ENCODE measurements around the gene UBQLN4.

DNA sequence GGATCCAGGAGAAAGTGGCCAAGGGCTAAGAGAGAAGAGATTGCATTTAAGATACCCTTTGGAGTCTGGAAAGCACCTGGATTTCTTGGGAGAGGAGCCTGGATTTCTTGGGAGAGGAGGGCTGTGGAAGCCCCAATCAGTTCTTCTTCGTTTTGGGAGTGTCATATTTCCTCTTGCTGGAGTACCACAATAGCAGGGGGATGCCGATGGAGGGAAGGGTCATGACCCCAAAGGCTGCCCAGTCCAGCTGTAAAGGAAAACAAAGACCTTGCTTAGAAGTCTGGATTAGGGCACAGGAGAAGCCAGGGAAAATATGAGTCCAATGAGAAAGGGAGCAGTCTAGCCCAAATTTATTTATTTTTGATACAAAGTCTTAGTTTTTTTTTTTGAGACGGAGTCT lies 44.2 kb downstream of the UBQLN4 start:
- TF ChIP-seq, protein P1, sequence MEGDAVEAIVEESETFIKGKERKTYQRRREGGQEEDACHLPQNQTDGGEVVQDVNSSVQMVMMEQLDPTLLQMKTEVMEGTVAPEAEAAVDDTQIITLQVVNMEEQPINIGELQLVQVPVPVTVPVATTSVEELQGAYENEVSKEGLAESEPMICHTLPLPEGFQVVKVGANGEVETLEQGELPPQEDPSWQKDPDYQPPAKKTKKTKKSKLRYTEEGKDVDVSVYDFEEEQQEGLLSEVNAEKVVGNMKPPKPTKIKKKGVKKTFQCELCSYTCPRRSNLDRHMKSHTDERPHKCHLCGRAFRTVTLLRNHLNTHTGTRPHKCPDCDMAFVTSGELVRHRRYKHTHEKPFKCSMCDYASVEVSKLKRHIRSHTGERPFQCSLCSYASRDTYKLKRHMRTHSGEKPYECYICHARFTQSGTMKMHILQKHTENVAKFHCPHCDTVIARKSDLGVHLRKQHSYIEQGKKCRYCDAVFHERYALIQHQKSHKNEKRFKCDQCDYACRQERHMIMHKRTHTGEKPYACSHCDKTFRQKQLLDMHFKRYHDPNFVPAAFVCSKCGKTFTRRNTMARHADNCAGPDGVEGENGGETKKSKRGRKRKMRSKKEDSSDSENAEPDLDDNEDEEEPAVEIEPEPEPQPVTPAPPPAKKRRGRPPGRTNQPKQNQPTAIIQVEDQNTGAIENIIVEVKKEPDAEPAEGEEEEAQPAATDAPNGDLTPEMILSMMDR (IDR thresholded peaks at IDR 0.05; ENCODE audit: borderline replicate concordance, extremely low read depth, low read length, poor library complexity, severe bottlenecking), result no peak
- TF ChIP-seq EZH2 (IDR thresholded peaks at IDR 0.05; ENCODE audit: borderline replicate concordance, low read depth, low read length, severe bottlenecking), result no peak

All from DND-41 (cell line).